ENCODE results near the gene FRMPD3. TPM values are rescaled to one million over a fixed set of nuclear protein-coding genes. Genes with fewer than 3 reads are reported as not detected.

The FRMPD3 gene
- total RNA-seq (2014; rRNA removed; shearing (Covaris generic); ENCODE audit: low replicate concordance): not detected in 2 replicates

DNA sequence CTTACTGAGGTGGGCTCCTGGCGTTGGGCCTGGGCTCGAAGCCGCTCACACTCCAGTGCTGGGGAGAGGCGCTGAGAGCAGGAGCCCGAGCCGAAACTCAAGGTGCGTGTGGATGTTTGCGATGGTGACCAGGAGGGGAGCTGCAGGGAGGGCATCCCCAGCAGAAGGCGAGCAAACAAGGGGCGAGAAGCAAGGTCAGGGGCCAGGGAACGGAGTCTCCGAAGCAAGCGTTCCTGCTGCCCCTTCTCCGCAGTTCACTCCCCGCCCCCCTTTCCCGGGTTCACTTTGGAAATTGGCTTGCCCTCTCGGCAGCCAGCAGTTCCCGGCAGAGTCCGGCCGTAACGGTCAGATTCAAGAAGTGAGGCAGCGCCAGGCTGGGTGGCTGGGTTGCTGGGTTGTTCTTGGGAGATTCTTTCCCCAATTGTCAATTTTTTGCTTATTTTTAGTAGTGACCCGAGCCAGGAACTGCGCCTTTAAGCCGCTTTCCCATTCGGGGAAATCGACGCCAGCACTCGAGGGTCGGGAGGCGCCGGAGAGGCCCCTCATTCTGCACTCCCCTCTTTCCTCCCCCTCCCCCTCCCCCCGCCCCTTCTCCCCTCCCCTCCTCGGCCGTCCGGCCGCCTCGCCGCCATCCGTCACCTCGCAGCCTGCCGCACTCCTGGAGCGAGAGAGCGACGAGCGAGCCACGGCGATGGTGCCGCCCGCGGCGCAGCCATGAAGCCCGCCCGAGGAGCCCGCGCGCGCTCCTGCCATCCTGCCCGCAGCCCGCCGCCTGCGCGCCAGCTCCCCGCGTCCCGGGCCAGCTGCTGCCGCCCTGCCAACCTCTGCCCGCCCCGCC lies at the start of gene FRMPD3:
FRMPD3 (plus strand) TSS at position 655 of the 838 bp plus-strand sequence. CDS start 76,937 bp downstream, outside the sequence.
- Histone ChIP-seq H3K4me3 (peak within 1 kb of the TSS; percentile 29), H3K36me3 (no peaks in the 10 kb centered on the region), H3K9me3 (no peaks in the 10 kb centered on the region), H3K27me3 (no peaks in the 10 kb centered on the region)
- DNase-seq: peak; percentile 21

DNA sequence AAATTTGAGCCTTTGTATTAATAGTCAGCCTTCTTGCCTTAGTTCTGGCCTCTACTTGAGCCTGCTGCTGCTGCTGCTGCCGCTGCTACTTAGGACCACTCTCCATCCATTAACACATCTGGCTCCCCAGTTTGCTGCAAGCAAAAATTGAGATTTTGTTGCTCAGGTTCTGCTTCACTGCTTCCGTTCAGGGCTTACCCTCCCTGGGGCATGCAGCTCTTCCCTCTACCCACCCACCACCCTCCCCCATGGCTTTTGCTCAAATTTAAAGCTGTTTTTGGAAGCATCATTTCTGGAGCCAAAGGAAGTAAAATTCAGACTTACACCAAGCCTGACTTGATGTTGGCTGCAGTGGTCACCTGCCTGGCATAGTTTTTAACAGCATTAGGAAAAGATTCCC lies 28.9 kb upstream of the FRMPD3 start:
- no peaks in the 10 kb centered on the region for H3K36me3 ChIP-seq
- DNase-seq: no peak

DNA sequence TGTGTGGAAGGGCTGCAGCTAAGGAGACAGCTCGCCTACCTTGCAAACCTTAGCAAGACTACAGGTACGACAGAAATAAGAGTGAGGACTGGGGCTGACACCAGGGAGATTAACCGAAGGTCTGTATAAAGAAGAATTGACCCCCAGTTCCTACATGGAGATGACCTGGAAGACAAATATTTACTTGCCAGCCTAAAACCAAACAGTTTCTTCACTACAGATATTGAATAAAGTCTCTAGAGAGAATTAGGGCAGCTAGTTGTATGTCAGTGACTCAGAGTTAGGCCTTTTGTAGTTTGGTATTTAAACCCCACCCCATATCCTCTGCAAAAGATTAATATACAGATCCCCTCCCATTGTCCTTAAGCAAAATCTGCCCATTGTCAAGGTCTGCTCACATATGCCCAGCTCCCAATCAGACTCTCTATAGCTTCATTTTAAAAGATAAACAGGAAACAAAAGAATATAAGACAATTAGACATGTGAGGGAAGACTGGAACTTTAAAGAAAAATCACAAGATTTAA lies 28.1 kb upstream of the FRMPD3 start:
- no peaks in the 10 kb centered on the region for H3K9me3 ChIP-seq
- H3K27me3 ChIP-seq: no peaks in the 10 kb centered on the region
- H3K4me3 ChIP-seq: no peak overlapping the region
- no peak for DNase-seq
- H3K36me3 ChIP-seq: no peaks in the 10 kb centered on the region

More for the DNA sequence above, 28.9 kb upstream of the FRMPD3 start:
- no peak overlapping the region for H3K4me3 ChIP-seq
- H3K9me3 ChIP-seq: no peaks in the 10 kb centered on the region
- no peaks in the 10 kb centered on the region for H3K27me3 ChIP-seq

DNA sequence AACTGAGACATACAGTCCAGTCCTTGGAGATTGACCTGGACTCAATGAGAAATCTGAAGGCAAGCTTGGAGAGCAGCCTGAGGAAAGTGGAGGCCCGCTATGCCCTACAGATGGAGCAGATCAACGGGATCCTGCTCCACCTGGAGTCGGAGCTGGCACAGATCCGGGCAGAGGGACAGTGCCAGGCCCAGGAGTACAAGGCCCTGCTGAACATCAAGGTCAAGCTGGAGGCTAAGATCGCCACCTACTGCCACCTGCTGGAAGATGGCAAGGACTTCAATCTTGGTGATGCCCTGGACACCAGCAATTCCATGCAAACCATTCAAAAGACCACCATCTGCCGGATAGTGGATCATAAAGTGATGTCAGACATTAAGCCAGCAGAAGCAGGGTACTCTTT lies 20.4 kb upstream of the FRMPD3 start:
- Histone ChIP-seq H3K4me3 (no peak overlapping the region), H3K9me3 (no peaks in the 10 kb centered on the region), H3K27me3 (no peaks in the 10 kb centered on the region), H3K36me3 (no peaks in the 10 kb centered on the region)
- DNase-seq: peak; percentile 19

DNA sequence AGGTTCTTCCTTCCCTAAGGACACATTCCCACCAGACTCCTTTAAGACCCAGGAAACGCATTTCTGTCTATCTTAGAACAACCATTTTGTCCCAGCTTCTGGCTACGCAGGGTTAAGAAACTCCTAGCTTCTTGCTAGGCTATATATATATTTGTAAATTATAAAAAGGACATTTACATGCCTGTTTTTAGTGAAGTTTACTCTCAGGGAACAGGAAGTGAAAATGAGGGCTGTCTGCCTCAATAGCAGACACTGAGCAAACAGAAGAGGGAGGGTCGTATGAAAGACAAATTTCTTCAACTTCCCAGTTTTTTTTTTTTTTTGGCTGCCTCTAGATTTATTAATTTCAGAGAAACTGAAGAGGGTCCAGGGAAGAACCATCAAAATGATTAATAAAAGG lies 9.3 kb upstream of the FRMPD3 start:
- Histone ChIP-seq H3K4me3 (no peak overlapping the region), H3K36me3 (no peaks in the 10 kb centered on the region), H3K9me3 (no peaks in the 10 kb centered on the region), H3K27me3 (no peaks in the 10 kb centered on the region)
- no peak for DNase-seq

DNA sequence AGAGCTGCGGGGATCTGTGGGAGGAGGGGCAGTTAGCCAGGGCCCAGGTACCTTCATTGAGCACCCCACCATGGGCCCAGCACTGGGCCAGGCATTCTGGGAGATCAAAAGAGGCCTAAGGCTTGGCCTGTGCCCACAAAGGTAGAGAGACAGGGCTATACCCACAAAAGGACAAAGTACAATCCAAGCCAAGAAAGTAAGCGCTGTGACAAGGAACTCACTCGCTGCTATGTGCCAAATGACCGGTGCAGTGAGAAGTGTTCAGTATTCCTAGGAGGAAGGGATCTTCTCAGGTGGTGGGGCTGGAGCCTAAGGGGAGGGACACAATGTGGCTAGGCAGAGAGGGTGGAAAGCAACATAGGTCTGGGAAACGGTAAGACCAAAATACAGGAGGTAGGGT lies 8.8 kb upstream of the FRMPD3 start:
- DNase-seq: no peak

DNA sequence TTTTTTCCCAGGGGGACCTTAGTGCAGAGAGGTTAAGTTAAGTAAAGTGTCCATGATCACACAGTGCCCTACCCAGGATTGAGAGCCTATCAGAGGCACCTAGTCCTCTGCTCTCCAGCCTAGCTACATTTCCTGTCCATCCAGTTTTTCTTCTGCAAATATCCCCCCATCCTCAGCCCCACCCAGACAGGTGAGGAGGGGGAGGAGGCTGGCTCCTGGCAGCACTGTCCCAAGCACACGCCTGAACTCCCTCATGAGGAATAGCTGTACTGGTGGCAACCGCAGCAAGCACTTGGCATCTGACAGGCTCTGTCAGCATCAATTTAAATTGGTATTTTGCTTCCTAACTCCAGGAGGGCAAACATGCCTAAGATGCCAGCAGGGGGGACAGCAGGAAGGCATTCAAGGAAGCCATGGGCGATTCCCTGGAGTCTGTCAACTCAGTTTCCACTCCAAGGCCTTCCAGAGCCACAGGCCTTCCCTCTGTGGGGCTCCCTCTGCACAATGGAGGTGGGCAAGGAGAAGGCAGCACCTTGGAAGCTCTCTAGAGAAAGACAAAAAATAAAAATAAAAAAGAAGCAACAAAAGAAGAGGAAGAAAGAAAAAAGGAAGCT lies 6.4 kb upstream of the FRMPD3 start:
- Histone ChIP-seq H3K9me3 (no peaks in the 10 kb centered on the region), H3K4me3 (no peak overlapping the region), H3K27me3 (no peaks in the 10 kb centered on the region), H3K36me3 (no peaks in the 10 kb centered on the region)
- DNase-seq: no peak

More for the DNA sequence above, 8.8 kb upstream of the FRMPD3 start:
- Histone ChIP-seq H3K9me3 (no peaks in the 10 kb centered on the region), H3K4me3 (no peak overlapping the region), H3K36me3 (no peaks in the 10 kb centered on the region), H3K27me3 (no peaks in the 10 kb centered on the region)

DNA sequence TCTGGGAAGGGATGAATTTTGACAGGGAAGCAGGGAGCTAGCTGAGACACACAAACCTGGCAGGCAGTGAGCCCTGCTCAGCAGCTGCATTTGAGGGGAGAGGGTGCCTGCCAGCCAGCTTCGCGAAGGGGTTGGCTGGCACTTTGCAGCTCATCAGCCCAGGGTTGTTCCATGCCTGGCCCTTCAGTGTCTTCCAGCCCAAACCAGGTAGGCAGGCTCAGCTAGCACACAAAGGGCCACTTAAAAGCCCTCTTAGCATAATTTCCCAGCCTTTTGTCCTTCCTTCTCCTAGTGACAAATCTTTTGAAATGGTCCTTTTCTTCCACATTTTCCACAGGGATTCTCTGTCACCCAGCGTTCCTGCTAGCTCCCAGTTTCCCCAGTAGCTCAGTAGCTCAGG lies 4.3 kb upstream of the FRMPD3 start:
- Histone ChIP-seq H3K27me3 (no peaks in the 10 kb centered on the region), H3K4me3 (no peak overlapping the region), H3K9me3 (no peaks in the 10 kb centered on the region), H3K36me3 (no peaks in the 10 kb centered on the region)
- DNase-seq: no peak

DNA sequence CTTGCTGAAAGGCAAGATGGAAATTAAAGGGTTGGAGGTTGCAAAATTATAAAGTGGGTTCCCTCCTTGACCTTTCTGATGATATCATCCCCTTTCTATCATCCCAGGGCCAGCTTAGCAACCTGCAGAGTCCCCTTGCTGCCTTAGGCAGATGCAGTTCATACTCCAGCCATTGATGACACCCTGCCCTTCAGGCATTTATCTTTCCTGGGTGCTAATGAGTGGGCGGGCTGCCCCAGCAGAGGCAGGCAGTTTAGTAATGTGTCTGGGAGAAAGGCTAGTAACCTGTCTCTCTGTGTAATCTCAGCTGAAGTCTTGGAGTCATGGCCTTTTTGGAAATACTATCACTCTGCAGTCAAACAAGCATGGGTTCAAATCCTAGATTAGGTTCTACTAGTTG lies 3.8 kb upstream of the FRMPD3 start:
- DNase-seq: no peak
- Histone ChIP-seq H3K27me3 (no peaks in the 10 kb centered on the region), H3K9me3 (no peaks in the 10 kb centered on the region), H3K4me3 (no peak overlapping the region), H3K36me3 (no peaks in the 10 kb centered on the region)

DNA sequence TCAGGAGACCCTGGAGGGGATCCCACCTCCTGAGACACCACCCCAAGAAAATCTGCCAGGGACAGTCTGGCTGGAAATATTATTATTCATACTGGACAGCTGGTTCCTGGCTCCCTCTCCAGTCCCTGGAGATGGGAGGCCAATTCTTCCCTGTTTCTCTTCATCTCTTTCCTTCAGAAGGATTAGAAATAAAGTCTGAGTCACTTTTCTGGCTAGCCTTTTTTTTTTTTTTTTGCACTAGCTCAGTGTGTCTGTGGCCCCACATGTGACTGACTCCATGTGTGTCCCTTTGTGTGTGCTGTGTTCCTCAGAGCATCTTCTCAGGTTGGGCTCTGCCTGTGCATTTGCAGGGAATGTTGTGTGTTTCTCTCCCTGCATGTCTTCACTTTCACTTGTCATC lies 1.8 kb upstream of the FRMPD3 start:
- Histone ChIP-seq H3K27me3 (no peaks in the 10 kb centered on the region), H3K9me3 (no peaks in the 10 kb centered on the region), H3K4me3 (no peak overlapping the region), H3K36me3 (no peaks in the 10 kb centered on the region)
- DNase-seq: peak; percentile 24

DNA sequence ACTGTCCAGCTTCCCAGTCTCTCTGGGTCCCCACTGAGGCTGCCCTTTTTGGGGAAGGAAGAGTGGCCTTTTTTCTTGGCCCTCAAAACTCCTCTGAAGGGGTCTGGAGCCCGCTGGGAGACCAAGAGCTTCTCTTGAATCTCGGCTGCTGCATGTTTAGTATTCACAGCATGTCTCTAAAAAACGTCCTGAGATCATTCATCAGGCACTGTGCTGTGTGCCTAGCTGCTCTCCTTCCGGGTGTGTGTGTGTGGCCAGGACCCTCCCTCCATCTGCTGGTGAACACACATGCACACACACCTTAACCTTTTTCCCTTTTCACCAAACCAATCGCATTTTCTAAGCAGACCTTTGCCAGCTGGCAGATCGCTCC lies 841 bp upstream of the FRMPD3 start:
- Histone ChIP-seq H3K36me3 (no peaks in the 10 kb centered on the region), H3K9me3 (no peaks in the 10 kb centered on the region), H3K27me3 (no peaks in the 10 kb centered on the region), H3K4me3 (no peak overlapping the region)
- DNase-seq: no peak

DNA sequence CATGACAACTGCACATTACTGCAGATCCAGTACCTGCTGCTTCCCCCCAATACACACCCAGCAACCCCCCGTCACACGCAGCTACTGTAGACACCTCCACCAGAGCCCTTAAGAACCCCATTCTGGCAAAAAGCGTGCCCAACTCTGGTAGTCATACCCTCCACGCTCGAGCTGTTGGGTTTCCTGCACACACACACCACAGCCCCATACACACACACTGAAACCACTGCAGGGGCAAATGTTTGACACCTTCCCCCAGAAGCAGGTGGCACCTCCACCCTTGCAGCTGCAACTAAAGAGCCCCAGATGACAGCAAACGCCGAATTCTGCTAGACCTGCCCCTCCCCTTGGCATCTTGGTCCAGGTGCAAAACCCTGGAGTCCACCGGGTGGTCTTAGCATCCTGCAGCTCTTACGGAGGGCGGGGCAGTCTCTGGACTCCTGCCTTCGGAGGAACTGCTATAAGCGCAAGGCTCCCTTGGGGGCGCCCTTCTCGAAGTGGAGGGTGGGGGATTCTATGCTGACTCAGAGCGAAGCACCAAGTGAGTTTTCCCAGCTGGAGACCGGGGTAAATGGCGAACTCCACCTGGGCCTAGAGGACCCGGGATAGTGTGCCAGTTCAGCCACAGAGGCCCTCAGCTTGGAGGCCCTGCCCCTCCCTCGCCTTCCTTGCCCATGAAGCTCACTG lies 1.5 kb downstream of the FRMPD3 start:
- DNase-seq: no peak
- Histone ChIP-seq H3K4me3 (no peak overlapping the region), H3K36me3 (no peaks in the 10 kb centered on the region), H3K9me3 (no peaks in the 10 kb centered on the region), H3K27me3 (no peaks in the 10 kb centered on the region)

DNA sequence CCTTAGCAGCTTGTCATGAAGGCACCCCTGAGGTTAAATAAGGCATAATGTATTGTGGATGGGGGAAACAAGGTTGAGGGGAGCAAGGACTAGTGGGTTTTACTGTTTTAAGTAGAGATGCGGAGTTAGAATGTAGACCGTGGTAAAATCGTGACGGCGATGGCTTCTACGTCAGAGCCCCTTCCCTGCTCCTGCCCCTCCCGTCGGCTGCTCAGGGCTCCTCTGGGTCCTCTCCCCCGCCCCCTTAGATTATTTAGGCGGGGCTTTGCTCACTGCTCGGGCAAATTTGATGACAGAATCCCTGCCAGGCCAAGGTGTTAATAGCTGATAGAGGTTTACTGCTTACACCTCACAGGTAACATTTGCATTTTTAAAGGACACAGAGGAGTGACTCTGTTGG lies 2.3 kb downstream of the FRMPD3 start:
- DNase-seq: no peak
- Histone ChIP-seq H3K9me3 (no peaks in the 10 kb centered on the region), H3K27me3 (no peaks in the 10 kb centered on the region), H3K36me3 (no peaks in the 10 kb centered on the region), H3K4me3 (no peak overlapping the region)

DNA sequence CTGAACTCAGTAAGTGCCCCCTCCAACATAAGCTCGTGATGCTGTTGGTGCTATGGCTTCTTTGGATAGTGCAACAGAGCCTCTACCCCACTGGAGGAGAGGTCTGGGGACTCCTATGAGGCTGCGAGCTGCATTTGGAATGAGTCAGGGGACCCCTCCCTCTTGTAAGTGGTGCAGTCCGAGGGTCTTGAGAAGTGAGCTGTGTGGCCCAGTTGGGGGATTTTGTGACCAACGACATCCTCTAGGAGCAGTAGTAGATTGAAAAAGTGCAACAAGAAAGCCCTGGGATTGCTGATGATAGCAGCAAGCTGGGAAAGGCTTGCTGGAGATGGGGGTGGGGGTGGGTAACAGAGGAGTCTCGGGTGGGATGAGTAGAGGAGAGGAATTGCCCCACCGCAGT lies 3.1 kb downstream of the FRMPD3 start:
- no peaks in the 10 kb centered on the region for H3K27me3 ChIP-seq
- no peak overlapping the region for H3K4me3 ChIP-seq
- no peaks in the 10 kb centered on the region for H3K9me3 ChIP-seq
- no peaks in the 10 kb centered on the region for H3K36me3 ChIP-seq
- no peak for DNase-seq

DNA sequence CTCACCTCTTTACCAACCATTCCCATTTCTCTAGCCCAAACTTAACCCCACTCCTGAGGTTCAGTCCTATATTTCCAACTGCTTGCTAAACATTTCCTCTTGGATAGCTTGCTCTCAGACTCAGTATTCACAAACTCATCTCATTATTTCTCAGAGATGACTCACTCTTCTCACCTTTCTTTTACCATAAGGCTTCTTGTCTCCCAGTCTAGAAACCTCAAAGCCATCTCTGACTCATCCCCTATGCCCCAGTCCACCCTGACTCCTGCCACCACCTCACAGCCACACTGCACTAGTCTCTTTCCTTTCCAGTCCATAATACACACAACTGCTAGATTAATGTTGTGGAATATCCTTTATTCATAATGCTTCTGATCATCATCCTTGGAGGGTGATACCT lies 4.8 kb downstream of the FRMPD3 start:
- no peak overlapping the region for H3K4me3 ChIP-seq
- H3K27me3 ChIP-seq: no peaks in the 10 kb centered on the region
- no peaks in the 10 kb centered on the region for H3K9me3 ChIP-seq
- no peak for DNase-seq
- no peaks in the 10 kb centered on the region for H3K36me3 ChIP-seq

DNA sequence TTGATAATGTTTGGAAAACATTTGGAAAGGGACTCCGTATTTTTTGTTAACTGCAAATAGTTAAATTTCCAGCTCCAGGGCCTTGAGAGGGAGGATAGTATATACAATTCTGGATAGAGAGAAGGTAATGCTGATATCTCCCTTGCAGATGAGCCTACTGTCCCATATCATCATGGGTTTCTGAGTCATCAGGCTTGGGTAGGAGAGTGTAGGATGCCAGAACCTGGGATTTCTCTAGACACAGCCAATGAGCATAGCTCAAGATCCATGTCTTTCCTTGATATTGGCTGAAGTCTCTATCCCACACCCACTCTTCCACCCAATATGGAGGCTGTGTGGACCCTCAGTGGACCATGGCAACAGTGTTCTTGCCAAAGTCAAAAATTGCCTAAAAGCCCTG lies 7.8 kb downstream of the FRMPD3 start:
- Histone ChIP-seq H3K27me3 (no peaks in the 10 kb centered on the region), H3K36me3 (no peaks in the 10 kb centered on the region), H3K4me3 (no peak overlapping the region), H3K9me3 (no peaks in the 10 kb centered on the region)
- DNase-seq: no peak

DNA sequence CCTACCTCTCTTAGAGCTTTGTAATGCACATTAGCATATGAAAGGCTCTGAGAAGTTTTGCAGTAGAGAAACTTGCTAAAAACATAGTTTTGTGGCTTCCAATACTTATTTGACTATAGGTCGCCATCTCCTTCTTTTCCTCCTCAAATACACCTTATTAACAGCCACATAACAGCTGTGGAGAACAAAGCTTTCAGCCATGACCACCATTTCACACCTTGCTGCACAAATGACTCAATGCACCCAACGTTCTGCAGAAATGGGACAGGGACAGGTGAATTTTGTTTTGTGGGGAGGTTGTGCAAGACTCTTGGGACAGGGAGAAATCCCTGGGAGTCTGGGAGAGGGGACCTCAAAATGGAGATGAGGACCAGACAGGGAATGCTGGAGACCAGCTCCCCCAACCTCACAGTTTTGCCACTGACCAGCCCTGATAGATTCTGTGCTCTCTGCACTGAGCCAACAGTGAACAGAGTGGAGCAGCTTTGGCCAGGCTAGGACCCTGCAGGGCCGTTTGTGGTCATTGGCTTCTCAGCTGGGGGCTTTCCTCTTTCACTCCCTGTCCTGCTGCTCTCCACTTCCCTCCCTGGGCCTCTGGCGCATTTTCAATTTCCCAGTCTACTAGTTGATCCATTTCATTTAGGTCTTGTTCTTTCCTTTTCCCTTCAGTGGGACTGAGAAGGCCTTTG lies 16.6 kb downstream of the FRMPD3 start:
- Histone ChIP-seq H3K9me3 (no peaks in the 10 kb centered on the region), H3K4me3 (no peak overlapping the region), H3K27me3 (no peaks in the 10 kb centered on the region), H3K36me3 (no peaks in the 10 kb centered on the region)
- DNase-seq: no peak
